K562 (cell line): Measurements from ENCODE around the gene SDK1. TPM values are rescaled to one million over a fixed set of nuclear protein-coding genes. Genes with fewer than 3 reads are reported as not detected.

Source experiments
- ATAC-seq: fragments of 200-7000 bp; cut with Tn5 transposase; 3 replicates; pipeline ENCODE4 v1.9.1; 2020; ENCODE audit warnings: moderate library complexity
- BruUV-seq: library from RNA; stranded (reverse); fragments of 400-500 nt; replicated peaks from 2 replicates; lab custom pipeline; 2021; lab: Mats Ljungman, UMichigan
- CTCF ChIA-PET: fragments of 300-600 bp; formaldehyde crosslinking; extraction: SDS; loops from one replicate; lab custom pipeline; 2021; ENCODE audit warnings: low intra/inter-chr PET ratio; lab: Yijun Ruan, JAX
- POLR2A ChIA-PET: fragments of 300-600, 350-650 bp; sonication (Branson Sonifier 250); formaldehyde crosslinking; extraction: SDS; loops from one replicate; lab custom pipeline; 2021; ENCODE audit warnings: antibody characterized with exemption, inconsistent platforms; lab: Yijun Ruan, JAX
- DNase-seq, 4 experiments: peaks; one replicate each; pipeline versions ENCODE4 v3.0.0 to v3.0.0-alpha.2; 2011 to 2018; ENCODE audit warnings: low spot score in 3 of 4, mixed read lengths in 3 of 4; ENCODE audit errors: extremely low read depth in 1 of 4
- FAIRE-seq: peaks from 2 replicates; lab custom pipeline; 2011; peaks lifted over from hg19 to GRCh38; lab: Jason Lieb, UNC
- H2AFZ ChIP-seq: 2 replicates; pipeline ENCODE4 v1.6.0; 2011; ENCODE audit warnings: low read depth, low read length, control low read depth, inconsistent platforms
- H3K27ac ChIP-seq: fragments of 200-600 bp; 3 replicates; pipeline ENCODE4 v1.8.0; 2011; ENCODE audit warnings: low read depth, mild to moderate bottlenecking, control low read depth, inconsistent platforms, low read length, moderate library complexity, mixed read lengths; ENCODE audit errors: extremely low read depth
- H3K27me3 ChIP-seq, 2 experiments: fragments of 300-600 bp in 1 of 2; 2 replicates in 1 of 2; 3 replicates in 1 of 2; pipeline versions ENCODE4 v1.6.0 to v1.8.0; 2011; ENCODE audit warnings: inconsistent platforms in 2 of 2, low read length in 2 of 2, mild to moderate bottlenecking in 1 of 2, mixed read lengths in 1 of 2, moderate library complexity in 1 of 2; ENCODE audit not compliant: control insufficient read depth in 2 of 2, insufficient read depth in 2 of 2
- H3K36me3 ChIP-seq: fragments of 300-600 bp; 3 replicates; pipeline ENCODE4 v1.8.0; 2011; ENCODE audit warnings: mild to moderate bottlenecking, low read length, inconsistent platforms; ENCODE audit not compliant: control insufficient read depth, insufficient read depth
- H3K4me1 ChIP-seq, 2 experiments: fragments of 200-600 bp in 1 of 2; replicated peaks in 1 of 2; 2 replicates in 1 of 2; 3 replicates in 1 of 2; pipeline versions ENCODE4 v1.5.1 to v1.8.0; 2011; ENCODE audit warnings: inconsistent platforms in 2 of 2, low read length in 2 of 2, mild to moderate bottlenecking in 1 of 2, mixed read lengths in 1 of 2, moderate library complexity in 1 of 2; ENCODE audit not compliant: control insufficient read depth in 2 of 2, insufficient read depth in 2 of 2
- H3K4me2 ChIP-seq: 2 replicates; pipeline ENCODE4 v1.6.1; 2011; ENCODE audit warnings: low read length, control low read depth, inconsistent platforms, mixed read lengths; ENCODE audit not compliant: insufficient read depth
- H3K4me3 ChIP-seq: fragments of 200-600 bp; sonication (generic), shearing (Covaris generic); 2 replicates; pipeline ENCODE4 v1.5.1; 2016; ENCODE audit warnings: control low read depth, inconsistent platforms
- H3K79me2 ChIP-seq: fragments of 200-600 bp; 3 replicates; pipeline ENCODE4 v1.8.0; 2011; ENCODE audit warnings: low read length, inconsistent platforms; ENCODE audit not compliant: control insufficient read depth, insufficient read depth
- H3K9ac ChIP-seq, 2 experiments: 2 replicates each; pipeline versions ENCODE4 v1.6.0 to v1.6.1; 2011; ENCODE audit warnings: low read depth in 2 of 2, low read length in 2 of 2, control low read depth in 1 of 2, inconsistent platforms in 1 of 2, mild to moderate bottlenecking in 1 of 2, mixed read lengths in 1 of 2; ENCODE audit not compliant: insufficient read depth in 1 of 2
- H3K9me1 ChIP-seq: one replicate; pipeline ENCODE4 v1.6.0; 2011; ENCODE audit warnings: inconsistent platforms, mild to moderate bottlenecking, low read length, moderate library complexity; ENCODE audit not compliant: control insufficient read depth, insufficient read depth
- H3K9me3 ChIP-seq: replicated peaks from 2 replicates; pipeline ENCODE4 v1.5.1; 2011; ENCODE audit warnings: low read depth, low read length, inconsistent platforms; ENCODE audit not compliant: control insufficient read depth, insufficient read depth
- H4K20me1 ChIP-seq: replicated peaks from 2 replicates; pipeline ENCODE4 v1.6.1; 2011; ENCODE audit warnings: low read length, inconsistent platforms, mixed read lengths; ENCODE audit not compliant: control insufficient read depth, insufficient read depth
- C11orf30 ChIP-seq: fragments of 450-650 bp; IDR thresholded peaks from 2 replicates; pipeline ENCODE4 v1.6.1; 2016; ENCODE audit warnings: low read depth, mild to moderate bottlenecking
- DIDO1 ChIP-seq: fragments of 450-650 bp; IDR thresholded peaks from 2 replicates; pipeline ENCODE4 v1.6.1; 2016; ENCODE audit warnings: low read depth, missing biosample characterization, missing genetic modification characterization
- FOXA3 ChIP-seq, 2 experiments: fragments of 450-650 bp in 1 of 2; sonication (generic) in 1 of 2; formaldehyde crosslinking; IDR thresholded peaks in 1 of 2; conservative IDR thresholded peaks in 1 of 2; 2 replicates each; pipeline versions ENCODE4 v1.4.0 to v1.8.0; 2020 to 2022; ENCODE audit warnings: mild to moderate bottlenecking in 2 of 2, missing genetic modification reagents in 1 of 2
- RAD51 ChIP-seq: fragments of 450-650 bp; IDR thresholded peaks from 2 replicates; pipeline ENCODE4 v1.7.1; 2016; ENCODE audit warnings: low read depth, mild to moderate bottlenecking, borderline replicate concordance
- RFX5 ChIP-seq: IDR thresholded peaks from 2 replicates; pipeline ENCODE4 v1.6.1; 2011; ENCODE audit warnings: low read depth, mild to moderate bottlenecking, improper control_type of control experiment, low read length
- SMARCE1 ChIP-seq: fragments of 450-650 bp; IDR thresholded peaks from 2 replicates; pipeline ENCODE4 v1.7.1; 2016; ENCODE audit warnings: mild to moderate bottlenecking
- TAF9B ChIP-seq: fragments of 450-650 bp; IDR thresholded peaks from 2 replicates; pipeline ENCODE4 v1.6.1; 2018; ENCODE audit warnings: mild to moderate bottlenecking; ENCODE audit not compliant: partially characterized antibody
- XRCC3 ChIP-seq: fragments of 450-650 bp; IDR thresholded peaks from 2 replicates; pipeline ENCODE4 v1.6.1; 2017; ENCODE audit warnings: mild to moderate bottlenecking, moderate library complexity
- XRCC4 ChIP-seq: IDR thresholded peaks from one replicate; pipeline ENCODE4 v1.6.1; 2011; ENCODE audit not compliant: insufficient read depth, insufficient read length; ENCODE audit errors: extremely low read depth
- ZNF232 ChIP-seq: sonication (generic); formaldehyde crosslinking; IDR thresholded peaks from 2 replicates; pipeline ENCODE4 v1.8.0; 2022; ENCODE audit warnings: mild to moderate bottlenecking, missing genetic modification reagents
- WGBS: fragments of 100-300 bp; shearing (Covaris generic); methylation state at CpG from one replicate; pipeline ENCODE4 v1.1.6; 2016; ENCODE audit warnings: low coverage, mixed read lengths; ENCODE audit not compliant: insufficient coverage; ENCODE audit errors: missing lambda C conversion rate; 5-methylcytosine and 5-hydroxymethylcytosine counted together
- in situ Hi-C: fragments of 300-500 bp; cut with MboI; formaldehyde crosslinking; loops from 4 replicates; pipeline ENCODE4 v1.15.0; 2018; ENCODE audit warnings: inconsistent platforms, mixed read lengths
- intact Hi-C: fragments of 100-400 bp; cut with micrococcal nuclease; formaldehyde crosslinking; loops from 2 replicates; pipeline ENCODE4 v1.14.2; 2022
- polyA plus RNA-seq, 8 experiments: library from polyadenylated mRNA; depleted of rRNA in 4 of 8; stranded (reverse) in 5 of 8; unstranded in 3 of 8; fragments of >200 nt; fragmentation: Nextera tagmentation in 2 of 8; fragmentation: Illumina TruSeq in 1 of 8; extraction: Ambion mirVana in 2 of 8; extraction: Trizol in 1 of 8; gene quantifications; 2 replicates each; pipeline versions ENCODE4 v1.2.1 to v1.2.3, GENCODE V29; 2011 to 2014; ENCODE audit warnings: inconsistent platforms in 1 of 8, missing spikeins in 1 of 8
- total RNA-seq, 7 experiments: library from RNA; depleted of rRNA in 6 of 7; stranded (reverse); fragments of >200 nt in 6 of 7; fragmentation: Illumina TruSeq in 2 of 7; extraction: Trizol in 2 of 7; gene quantifications; 2 replicates each; pipeline versions ENCODE4 v1.2.1 to v1.2.3, GENCODE V29; 2011 to 2021; ENCODE audit warnings: low replicate concordance in 1 of 7
- TF ChIP-seq, protein P1 (sequence below), 2 experiments: fragments of 200-800 bp in 1 of 2; sonication (Bioruptor generic) in 1 of 2; sonication (generic) in 1 of 2; formaldehyde crosslinking in 1 of 2; IDR thresholded peaks in 1 of 2; conservative IDR thresholded peaks in 1 of 2; 2 replicates each; pipeline versions ENCODE4 v1.5.0 to v1.6.1; 2016 to 2020; ENCODE audit warnings: missing compliant biosample characterization in 1 of 2, missing genetic modification characterization in 1 of 2, missing genetic modification reagents in 1 of 2
- TF ChIP-seq, protein P2 (sequence below): conservative IDR thresholded peaks from 2 replicates; pipeline ENCODE4 v1.6.1; 2011; ENCODE audit warnings: low read depth, mild to moderate bottlenecking, low read length; ENCODE audit not compliant: control insufficient read depth

Gene SDK1
- total and polyA plus RNA-seq, 9 of the 15 experiments (the other 6 are each of a cell fraction or from before 2014, with no cell fraction given), result 0.16 TPM; not detected in 8

DNA sequence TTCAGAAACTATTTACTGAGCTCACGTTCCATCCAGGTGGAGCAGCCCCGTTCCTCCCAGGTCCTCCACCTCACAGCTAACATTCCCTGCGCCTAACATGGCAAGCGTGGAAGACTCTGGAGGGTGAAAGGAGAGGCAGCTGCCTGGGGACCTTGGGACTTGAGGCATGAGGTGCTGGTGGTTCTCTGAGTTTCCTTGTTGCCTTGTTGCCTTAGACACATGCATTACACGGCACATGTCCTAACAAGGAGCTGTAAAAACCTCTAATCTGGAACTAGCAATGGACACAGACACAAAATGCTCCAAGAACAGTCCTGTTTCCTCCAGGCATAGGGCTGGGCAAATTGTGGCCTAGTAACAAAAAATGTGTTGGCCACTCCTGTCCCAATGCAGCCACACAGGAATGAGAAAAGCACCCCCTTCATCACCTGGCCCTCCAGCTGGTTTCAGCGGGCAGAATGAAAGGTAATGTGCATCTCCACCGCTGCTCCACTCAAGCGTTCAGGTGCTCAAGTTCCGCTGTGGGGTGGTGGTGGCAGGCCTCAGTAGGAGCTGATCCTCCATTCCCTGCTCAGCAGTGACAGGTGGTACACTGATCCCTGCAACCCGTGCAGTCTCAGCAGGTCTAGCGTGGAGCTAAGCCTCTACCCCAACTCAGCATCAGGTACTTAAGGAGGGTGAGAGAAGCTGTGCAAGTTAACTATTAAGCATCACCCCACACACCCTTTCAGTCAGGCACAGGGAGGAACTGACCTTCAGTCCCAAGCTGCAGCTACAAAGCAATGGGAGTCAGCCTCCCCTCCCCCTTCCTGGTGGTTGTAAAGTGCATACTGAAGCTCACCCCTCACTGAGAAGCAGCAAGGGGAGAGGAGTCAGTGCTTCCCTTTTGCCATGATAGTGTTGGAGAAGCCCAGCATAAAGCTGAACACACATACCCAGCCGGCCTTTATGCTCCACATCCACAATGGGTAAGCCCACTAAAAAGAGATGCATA is 382.8 kb downstream of the SDK1 start:
- ChIA-PET CTCF (no interaction called here), POLR2A (no interaction called here)
- FAIRE-seq (no peak), DNase-seq (no peak), ATAC-seq (no peak)
- no TSS peak for BruUV-seq
- Histone ChIP-seq H3K4me2 (no peak overlapping the region), H2AFZ (no peak overlapping the region), H3K27ac (no peak overlapping the region), H3K4me1 (no peaks in the 10 kb centered on the region), H3K9ac (no peak overlapping the region), H3K9me1 (no peaks in the 10 kb centered on the region), H4K20me1 (no peaks in the 10 kb centered on the region), H3K9me3 (no peaks in the 10 kb centered on the region), H3K79me2 (no peaks in the 10 kb centered on the region), H3K4me3 (no peak overlapping the region), H3K27me3 (peaks cover 0 to 9% of the 10 kb centered on the region in 2 experiments; a peak in 2 of 5 replicates), H3K36me3 (no peaks in the 10 kb centered on the region)
- in situ Hi-C loops, result no loop called here
- WGBS, result 0% methylated on average over 11 of the region's 12 CpGs
- TF ChIP-seq C11orf30, result no peak
- TF ChIP-seq XRCC3, result no peak
- TF ChIP-seq RAD51, result no peak
- TF ChIP-seq SMARCE1, result no peak
- TF ChIP-seq TAF9B, result no peak
- TF ChIP-seq, protein P1, sequence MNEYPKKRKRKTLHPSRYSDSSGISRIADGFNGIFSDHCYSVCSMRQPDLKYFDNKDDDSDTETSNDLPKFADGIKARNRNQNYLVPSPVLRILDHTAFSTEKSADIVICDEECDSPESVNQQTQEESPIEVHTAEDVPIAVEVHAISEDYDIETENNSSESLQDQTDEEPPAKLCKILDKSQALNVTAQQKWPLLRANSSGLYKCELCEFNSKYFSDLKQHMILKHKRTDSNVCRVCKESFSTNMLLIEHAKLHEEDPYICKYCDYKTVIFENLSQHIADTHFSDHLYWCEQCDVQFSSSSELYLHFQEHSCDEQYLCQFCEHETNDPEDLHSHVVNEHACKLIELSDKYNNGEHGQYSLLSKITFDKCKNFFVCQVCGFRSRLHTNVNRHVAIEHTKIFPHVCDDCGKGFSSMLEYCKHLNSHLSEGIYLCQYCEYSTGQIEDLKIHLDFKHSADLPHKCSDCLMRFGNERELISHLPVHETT (CRISPR knock-in tag; conservative IDR thresholded peaks at IDR 0.05 in 1 of 2, IDR thresholded peaks at IDR 0.05 in 1 of 2), result no peak
- TF ChIP-seq, protein P2, sequence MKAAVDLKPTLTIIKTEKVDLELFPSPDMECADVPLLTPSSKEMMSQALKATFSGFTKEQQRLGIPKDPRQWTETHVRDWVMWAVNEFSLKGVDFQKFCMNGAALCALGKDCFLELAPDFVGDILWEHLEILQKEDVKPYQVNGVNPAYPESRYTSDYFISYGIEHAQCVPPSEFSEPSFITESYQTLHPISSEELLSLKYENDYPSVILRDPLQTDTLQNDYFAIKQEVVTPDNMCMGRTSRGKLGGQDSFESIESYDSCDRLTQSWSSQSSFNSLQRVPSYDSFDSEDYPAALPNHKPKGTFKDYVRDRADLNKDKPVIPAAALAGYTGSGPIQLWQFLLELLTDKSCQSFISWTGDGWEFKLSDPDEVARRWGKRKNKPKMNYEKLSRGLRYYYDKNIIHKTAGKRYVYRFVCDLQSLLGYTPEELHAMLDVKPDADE, result no peak
- no peak for TF ChIP-seq DIDO1 (tag)
- TF ChIP-seq XRCC4, result no peak
- TF ChIP-seq FOXA3 (CRISPR knock-in tag; conservative IDR thresholded peaks at IDR 0.05 in 1 of 2, IDR thresholded peaks at IDR 0.05 in 1 of 2), result no peak
- no peak for TF ChIP-seq ZNF232 (CRISPR knock-in tag)
- TF ChIP-seq RFX5, result no peak
- intact Hi-C loops, result no loop called here
